ENCODE results near the gene DNAJC8.

Gene DNAJC8

DNA sequence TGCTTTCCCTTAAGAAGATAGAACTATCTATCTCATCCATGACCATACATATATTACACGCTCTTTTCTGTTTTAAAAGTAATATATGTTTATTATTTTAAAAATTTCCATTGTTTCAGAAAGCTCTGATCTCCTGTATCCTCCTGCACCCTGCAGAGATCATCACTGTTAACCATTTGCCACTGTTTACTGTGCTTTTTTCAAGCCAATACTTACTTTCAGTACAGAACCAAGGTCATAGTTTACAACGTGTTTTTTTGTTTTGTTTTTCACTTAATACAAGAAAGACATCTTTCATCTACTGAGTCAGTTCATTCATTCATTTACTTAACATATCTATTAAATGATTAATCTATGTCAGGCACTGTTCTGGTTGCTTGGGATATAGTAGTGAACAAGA is 36.7 kb upstream of the DNAJC8 start:
- Histone ChIP-seq H3K4me2 (no peak overlapping the region), H3K27me3 (ENCODE audit: insufficient read depth, low read depth) (no peaks in the 10 kb centered on the region), H3K27ac (no peak overlapping the region), H3K79me2 (ENCODE audit: insufficient read depth, low read depth) (peaks cover 32% of the 10 kb centered on the region; the same call in 1 of the 2 replicates), H3K9ac (no peak overlapping the region), H2AFZ (ENCODE audit: low read depth) (no peak overlapping the region), H3K36me3 (ENCODE audit: insufficient read depth) (no peaks in the 10 kb centered on the region), H3K4me3 (IDR thresholded peaks at IDR 0.05; ENCODE audit: insufficient read depth, low read depth, low read length) (no peak overlapping the region), H3K4me1 (ENCODE audit: low read depth, poor library complexity, severe bottlenecking) (peaks cover 23% of the 10 kb centered on the region), H4K20me1 (ENCODE audit: insufficient read depth) (no peaks in the 10 kb centered on the region)
- TF ChIP-seq, protein P1, sequence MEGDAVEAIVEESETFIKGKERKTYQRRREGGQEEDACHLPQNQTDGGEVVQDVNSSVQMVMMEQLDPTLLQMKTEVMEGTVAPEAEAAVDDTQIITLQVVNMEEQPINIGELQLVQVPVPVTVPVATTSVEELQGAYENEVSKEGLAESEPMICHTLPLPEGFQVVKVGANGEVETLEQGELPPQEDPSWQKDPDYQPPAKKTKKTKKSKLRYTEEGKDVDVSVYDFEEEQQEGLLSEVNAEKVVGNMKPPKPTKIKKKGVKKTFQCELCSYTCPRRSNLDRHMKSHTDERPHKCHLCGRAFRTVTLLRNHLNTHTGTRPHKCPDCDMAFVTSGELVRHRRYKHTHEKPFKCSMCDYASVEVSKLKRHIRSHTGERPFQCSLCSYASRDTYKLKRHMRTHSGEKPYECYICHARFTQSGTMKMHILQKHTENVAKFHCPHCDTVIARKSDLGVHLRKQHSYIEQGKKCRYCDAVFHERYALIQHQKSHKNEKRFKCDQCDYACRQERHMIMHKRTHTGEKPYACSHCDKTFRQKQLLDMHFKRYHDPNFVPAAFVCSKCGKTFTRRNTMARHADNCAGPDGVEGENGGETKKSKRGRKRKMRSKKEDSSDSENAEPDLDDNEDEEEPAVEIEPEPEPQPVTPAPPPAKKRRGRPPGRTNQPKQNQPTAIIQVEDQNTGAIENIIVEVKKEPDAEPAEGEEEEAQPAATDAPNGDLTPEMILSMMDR (conservative IDR thresholded peaks at IDR 0.05; ENCODE audit: low read depth, low read length) = no peak

DNA sequence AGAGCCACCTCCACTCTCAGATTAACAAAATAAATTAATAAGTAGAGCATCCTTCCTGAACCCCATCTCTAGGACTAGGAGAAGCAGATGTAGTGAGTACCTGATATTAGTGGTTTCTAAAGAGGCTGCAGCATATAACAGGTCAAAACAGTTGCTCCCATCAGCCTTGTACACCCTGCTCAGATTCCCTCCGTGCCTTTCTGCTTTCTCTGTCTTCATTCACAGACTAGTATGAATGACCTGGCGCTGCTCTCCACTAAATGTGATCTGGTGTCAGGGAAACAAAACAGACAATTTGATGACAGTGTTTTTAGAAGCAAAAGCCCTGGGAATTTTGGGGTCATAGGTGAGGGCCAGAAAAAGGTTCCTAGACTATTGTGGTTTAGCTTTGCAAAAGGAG is 34.8 kb upstream of the DNAJC8 start:
- Histone ChIP-seq H2AFZ (ENCODE audit: low read depth) (no peak overlapping the region), H3K27ac (no peak overlapping the region), H3K27me3 (ENCODE audit: insufficient read depth, low read depth) (no peaks in the 10 kb centered on the region), H3K36me3 (ENCODE audit: insufficient read depth) (no peaks in the 10 kb centered on the region), H4K20me1 (ENCODE audit: insufficient read depth) (no peaks in the 10 kb centered on the region), H3K4me3 (IDR thresholded peaks at IDR 0.05; ENCODE audit: insufficient read depth, low read depth, low read length) (no peak overlapping the region), H3K4me1 (ENCODE audit: low read depth, poor library complexity, severe bottlenecking) (peaks cover 35% of the 10 kb centered on the region), H3K9ac (no peak overlapping the region), H3K4me2 (no peak overlapping the region), H3K79me2 (ENCODE audit: insufficient read depth, low read depth) (peaks cover 50% of the 10 kb centered on the region)
- TF ChIP-seq, protein P1 (conservative IDR thresholded peaks at IDR 0.05; ENCODE audit: low read depth, low read length) = no peak

DNA sequence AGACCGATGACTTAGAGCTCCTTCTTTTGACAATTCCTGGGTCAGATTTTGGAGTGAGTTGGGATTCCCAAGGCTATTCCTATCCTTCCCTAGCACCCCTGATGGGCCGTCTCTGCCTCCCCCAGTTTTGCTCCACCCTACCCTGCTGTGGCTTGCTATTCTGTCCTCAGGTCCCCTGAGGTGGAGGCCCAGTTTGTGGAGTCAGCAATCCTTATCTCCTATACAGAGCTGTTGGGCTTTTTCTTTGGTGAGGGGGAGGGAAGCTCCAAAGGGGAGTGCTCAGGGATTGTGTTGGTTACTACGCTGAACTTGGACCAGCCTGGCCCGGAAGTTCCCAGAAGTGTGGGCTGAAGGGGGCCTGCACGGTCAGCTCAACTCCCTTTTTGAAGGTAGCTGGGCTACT is 34.1 kb upstream of the DNAJC8 start:
- peaks cover 57% of the 10 kb centered on the region for H3K79me2 ChIP-seq (ENCODE audit: insufficient read depth, low read depth)
- H3K4me1 ChIP-seq (ENCODE audit: low read depth, poor library complexity, severe bottlenecking) = peaks cover 39% of the 10 kb centered on the region

DNA sequence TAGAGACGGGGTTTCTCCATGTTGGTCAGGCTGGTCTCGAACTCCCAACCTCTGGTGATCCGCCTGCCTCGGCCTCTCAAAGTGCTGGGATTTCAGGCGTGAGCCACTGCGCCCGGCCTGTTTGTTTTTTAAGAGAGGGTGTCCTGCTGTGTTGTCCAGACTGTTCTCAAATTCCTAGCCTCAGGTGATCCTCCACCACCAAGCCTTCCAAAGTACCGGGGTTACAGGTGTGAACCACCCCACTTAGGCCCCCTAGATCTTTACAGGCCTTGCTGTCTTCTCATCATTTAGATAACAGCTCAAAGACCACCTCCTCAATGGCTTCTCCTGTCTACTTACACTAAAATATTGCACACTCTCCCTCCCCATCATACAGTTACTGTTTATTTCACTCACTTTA is 32.7 kb upstream of the DNAJC8 start:
- H3K4me3 ChIP-seq (IDR thresholded peaks at IDR 0.05; ENCODE audit: insufficient read depth, low read depth, low read length) = no peak overlapping the region
- no peak overlapping the region for H2AFZ ChIP-seq (ENCODE audit: low read depth)
- peaks cover 50% of the 10 kb centered on the region for H3K4me1 ChIP-seq (ENCODE audit: low read depth, poor library complexity, severe bottlenecking)
- H3K79me2 ChIP-seq (ENCODE audit: insufficient read depth, low read depth) = peaks cover 70% of the 10 kb centered on the region
- H3K36me3 ChIP-seq (ENCODE audit: insufficient read depth) = no peaks in the 10 kb centered on the region
- no peak overlapping the region for H3K4me2 ChIP-seq
- H3K27me3 ChIP-seq (ENCODE audit: insufficient read depth, low read depth) = no peaks in the 10 kb centered on the region
- TF ChIP-seq, protein P1 (conservative IDR thresholded peaks at IDR 0.05; ENCODE audit: low read depth, low read length) = no peak
- no peak overlapping the region for H3K9ac ChIP-seq
- H4K20me1 ChIP-seq (ENCODE audit: insufficient read depth) = no peaks in the 10 kb centered on the region
- H3K27ac ChIP-seq = no peak overlapping the region

More for the DNA sequence above, 34.1 kb upstream of the DNAJC8 start:
- H3K27ac ChIP-seq = no peak overlapping the region
- H3K4me3 ChIP-seq (IDR thresholded peaks at IDR 0.05; ENCODE audit: insufficient read depth, low read depth, low read length) = no peak overlapping the region
- no peaks in the 10 kb centered on the region for H3K36me3 ChIP-seq (ENCODE audit: insufficient read depth)
- TF ChIP-seq, protein P1 (conservative IDR thresholded peaks at IDR 0.05; ENCODE audit: low read depth, low read length) = no peak
- no peak overlapping the region for H3K9ac ChIP-seq
- H3K27me3 ChIP-seq (ENCODE audit: insufficient read depth, low read depth) = no peaks in the 10 kb centered on the region
- no peak overlapping the region for H2AFZ ChIP-seq (ENCODE audit: low read depth)
- H3K4me2 ChIP-seq = no peak overlapping the region
- no peaks in the 10 kb centered on the region for H4K20me1 ChIP-seq (ENCODE audit: insufficient read depth)
